Calu3 (cell line): ENCODE results near the gene CYBC1. TPM values are rescaled to one million over a fixed set of nuclear protein-coding genes. Genes with fewer than 3 reads are reported as not detected.

Experiments
- BruUV-seq: library from RNA; stranded (reverse); fragments of 400-500 nt; replicated peaks from 2 replicates; lab custom pipeline; 2021; lab: Mats Ljungman, UMichigan
- CTCF ChIA-PET: fragments of 300-600 bp; sonication (Branson Sonifier 250); formaldehyde crosslinking; loops from one replicate; lab custom pipeline; 2022; ENCODE audit warnings: antibody characterized with exemption; lab: Charles Lee
- DNase-seq: peaks from one replicate; pipeline ENCODE4 v3.0.0; 2022
- H3K27ac Mint-ChIP-seq: one replicate; pipeline ENCODE4 v1.8.0; 2022; ENCODE audit warnings: mixed read lengths; ENCODE audit not compliant: unreplicated experiment
- H3K27me3 Mint-ChIP-seq: one replicate; pipeline ENCODE4 v1.8.0; 2022; ENCODE audit warnings: mixed read lengths; ENCODE audit not compliant: unreplicated experiment
- H3K36me3 Mint-ChIP-seq: one replicate; pipeline ENCODE4 v1.8.0; 2022; ENCODE audit warnings: mild to moderate bottlenecking, moderate library complexity, mixed read lengths; ENCODE audit not compliant: insufficient read depth, unreplicated experiment
- H3K4me1 Mint-ChIP-seq: one replicate; pipeline ENCODE4 v1.8.0; 2022; ENCODE audit warnings: mild to moderate bottlenecking, low read depth, mixed read lengths; ENCODE audit not compliant: unreplicated experiment
- H3K4me3 Mint-ChIP-seq: one replicate; pipeline ENCODE4 v1.8.0; 2022; ENCODE audit warnings: mild to moderate bottlenecking, low read depth, moderate library complexity, mixed read lengths; ENCODE audit not compliant: unreplicated experiment
- H3K9me3 Mint-ChIP-seq: one replicate; pipeline ENCODE4 v1.8.0; 2022; ENCODE audit warnings: low read depth, mixed read lengths; ENCODE audit not compliant: unreplicated experiment
- CTCF ChIP-seq: fragments of 200-600 bp; IDR thresholded peaks from one replicate; pipeline ENCODE4 v1.8.0; 2022; ENCODE audit warnings: antibody characterized with exemption; ENCODE audit not compliant: unreplicated experiment
- intact Hi-C: fragments of 100-400 bp; cut with micrococcal nuclease; formaldehyde crosslinking; loops from one replicate; pipeline ENCODE4 v1.10.0; 2022; ENCODE audit not compliant: unreplicated experiment
- total RNA-seq: library from RNA; stranded (reverse); gene quantifications from 2 replicates; pipeline ENCODE4 v1.2.3, GENCODE V29; 2022

Gene CYBC1
- total RNA-seq, 1 experiment from 2014 or later = 80.3 TPM

DNA sequence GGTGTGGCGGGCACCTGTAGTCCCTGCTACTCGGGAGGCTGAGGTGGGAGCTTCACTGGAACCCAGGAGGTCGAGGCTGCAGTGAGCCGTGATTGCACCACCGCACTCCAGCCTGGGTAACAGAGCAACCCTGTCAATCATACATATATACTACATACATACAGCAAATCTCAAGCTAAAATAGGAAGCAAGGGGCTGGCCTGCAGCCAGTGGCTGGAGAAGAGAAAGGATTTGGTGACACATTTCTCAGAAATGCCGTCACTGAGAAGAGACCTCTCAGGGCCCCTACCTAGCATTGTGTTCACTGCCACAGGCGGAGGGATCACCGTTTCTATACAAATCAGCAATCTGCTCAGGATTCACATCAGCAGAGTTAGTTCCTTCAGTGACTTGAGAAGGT is 24.9 kb upstream of the CYBC1 start:
- Mint-ChIP-seq H3K4me3 (no peak overlapping the region), H3K27me3 (no peaks in the 10 kb centered on the region), H3K4me1 (no peaks in the 10 kb centered on the region), H3K27ac (no peak overlapping the region), H3K9me3 (no peaks in the 10 kb centered on the region), H3K36me3 (peaks cover 13% of the 10 kb centered on the region)
- BruUV-seq = no TSS peak
- CTCF ChIA-PET = no interaction called here
- TF ChIP-seq CTCF = no peak
- intact Hi-C loops = no loop called here
- no peak for DNase-seq

- no peak overlapping the region for H3K27ac Mint-ChIP-seq
- CTCF ChIA-PET = no interaction called here
- H3K27me3 Mint-ChIP-seq = no peaks in the 10 kb centered on the region
- no peak for TF ChIP-seq CTCF
- intact Hi-C loops = no loop called here
- peaks cover 12% of the 10 kb centered on the region for H3K36me3 Mint-ChIP-seq
- no peak for DNase-seq
- H3K9me3 Mint-ChIP-seq = no peaks in the 10 kb centered on the region
- H3K4me1 Mint-ChIP-seq = no peaks in the 10 kb centered on the region
- no peak overlapping the region for H3K4me3 Mint-ChIP-seq
- no TSS peak for BruUV-seq
Measured at GRCh38 chr17:82474223-82475010, 23.9 kb upstream of the CYBC1 start.

DNA sequence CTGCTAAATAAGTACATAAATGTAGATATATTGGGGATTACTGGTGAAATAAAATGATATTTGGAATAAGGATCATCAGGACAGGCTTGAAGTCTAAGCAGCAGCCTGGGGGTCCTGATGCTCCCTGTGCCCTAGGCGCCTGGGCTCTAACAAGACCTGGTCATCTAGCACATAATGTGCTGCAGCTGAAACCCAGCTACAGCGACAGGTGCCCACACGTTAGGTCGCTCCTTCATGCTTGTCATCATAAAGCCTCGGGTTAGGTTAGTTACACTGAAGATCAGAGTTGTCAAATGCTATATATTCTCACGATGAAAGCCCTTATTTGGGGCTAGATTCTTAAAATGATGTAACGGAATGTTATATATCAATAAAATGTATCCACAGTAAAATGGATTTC is 19.5 kb upstream of the CYBC1 start:
- TF ChIP-seq CTCF = no peak
- Mint-ChIP-seq H3K27ac (no peak overlapping the region), H3K4me3 (no peak overlapping the region), H3K36me3 (peaks cover 34% of the 10 kb centered on the region), H3K4me1 (no peaks in the 10 kb centered on the region), H3K27me3 (no peaks in the 10 kb centered on the region), H3K9me3 (no peaks in the 10 kb centered on the region)
- CTCF ChIA-PET = no interaction called here
- intact Hi-C loops = no loop called here
- no peak for DNase-seq
- no TSS peak for BruUV-seq

DNA sequence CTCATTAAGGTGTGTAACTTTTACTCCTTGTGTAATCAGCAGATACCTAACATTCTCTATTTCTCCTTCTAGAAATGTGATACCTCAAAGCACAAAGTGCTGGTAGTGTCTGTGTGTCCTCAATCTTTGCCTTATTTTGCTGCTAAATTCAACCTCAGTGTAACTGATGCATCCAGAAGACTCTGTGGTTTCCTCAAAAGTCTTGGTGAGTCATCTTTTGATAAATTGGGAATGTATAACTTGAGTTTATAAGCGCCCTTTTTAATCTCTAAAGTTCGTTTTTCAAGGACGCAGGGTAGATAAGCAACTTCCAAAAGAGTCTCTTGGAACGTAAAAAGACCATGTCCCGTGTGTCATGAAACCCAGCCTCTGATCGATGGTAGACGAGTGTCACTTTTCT is 18.1 kb upstream of the CYBC1 start:
- TF ChIP-seq CTCF = no peak
- H3K27me3 Mint-ChIP-seq = no peaks in the 10 kb centered on the region
- no peak overlapping the region for H3K4me3 Mint-ChIP-seq
- no TSS peak for BruUV-seq
- DNase-seq = no peak
- H3K36me3 Mint-ChIP-seq = peaks cover 37% of the 10 kb centered on the region
- H3K9me3 Mint-ChIP-seq = no peaks in the 10 kb centered on the region
- H3K27ac Mint-ChIP-seq = no peak overlapping the region
- intact Hi-C loops = no loop called here
- H3K4me1 Mint-ChIP-seq = peaks cover 1% of the 10 kb centered on the region
- CTCF ChIA-PET = no interaction called here
